ENCODE measurements around the gene CPED1.
A peak's percentile ranks its signal among the peaks of the same experiment; 100 is the strongest.

DNA sequence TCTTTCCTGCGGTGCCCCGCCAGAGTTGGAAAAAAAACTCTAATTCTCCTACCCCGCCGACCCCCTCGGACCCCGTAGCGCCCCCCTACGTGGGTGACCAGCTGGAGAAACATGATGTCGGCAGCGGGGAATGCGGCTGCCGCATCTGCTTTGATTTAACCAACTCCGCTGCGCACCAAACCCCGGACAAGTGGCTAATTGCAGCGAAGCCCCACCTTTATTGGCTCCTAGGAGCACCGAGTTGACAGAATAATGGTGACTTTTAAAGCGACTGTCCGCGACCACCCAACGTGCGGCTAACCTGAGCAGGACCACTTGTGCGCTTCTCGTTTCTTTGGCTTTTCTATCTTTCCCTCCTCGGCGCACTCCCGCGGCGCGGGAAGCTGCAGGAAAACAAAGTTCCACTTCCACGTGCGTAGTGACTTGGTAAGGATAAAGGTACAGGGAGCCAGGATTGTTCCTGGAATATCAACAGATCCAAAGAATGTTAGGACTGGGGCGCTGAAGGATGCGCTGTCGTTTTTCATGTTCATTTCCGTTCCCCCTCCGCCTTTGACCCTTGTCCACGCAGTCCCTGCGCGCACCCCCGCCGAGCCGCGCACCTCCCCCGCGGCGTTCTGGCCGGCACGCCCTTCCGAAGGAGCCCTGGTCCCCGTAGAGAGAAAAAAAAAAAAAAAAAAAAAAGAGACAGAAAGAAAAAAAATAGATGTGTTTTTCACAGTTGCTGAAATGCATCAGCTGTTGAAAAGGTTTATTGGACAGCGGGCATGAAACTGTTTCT, 341.7 kb downstream of the CPED1 start:
- TF ChIP-seq POLR2AphosphoS5 (IDR thresholded peaks at IDR 0.05; ENCODE audit: low read depth) (no peak), REST (IDR thresholded peaks at IDR 0.05; ENCODE audit: unreplicated experiment) (no peak), EZH2 (IDR thresholded peaks at IDR 0.05; ENCODE audit: low read depth, unreplicated experiment) (peak; percentile 22), ETS1 (IDR thresholded peaks at IDR 0.05) (no peak), CREB1 (CRISPR knock-in tag; IDR thresholded peaks at IDR 0.05; ENCODE audit: low read depth) (no peak)
- TF ChIP-seq, protein P1, sequence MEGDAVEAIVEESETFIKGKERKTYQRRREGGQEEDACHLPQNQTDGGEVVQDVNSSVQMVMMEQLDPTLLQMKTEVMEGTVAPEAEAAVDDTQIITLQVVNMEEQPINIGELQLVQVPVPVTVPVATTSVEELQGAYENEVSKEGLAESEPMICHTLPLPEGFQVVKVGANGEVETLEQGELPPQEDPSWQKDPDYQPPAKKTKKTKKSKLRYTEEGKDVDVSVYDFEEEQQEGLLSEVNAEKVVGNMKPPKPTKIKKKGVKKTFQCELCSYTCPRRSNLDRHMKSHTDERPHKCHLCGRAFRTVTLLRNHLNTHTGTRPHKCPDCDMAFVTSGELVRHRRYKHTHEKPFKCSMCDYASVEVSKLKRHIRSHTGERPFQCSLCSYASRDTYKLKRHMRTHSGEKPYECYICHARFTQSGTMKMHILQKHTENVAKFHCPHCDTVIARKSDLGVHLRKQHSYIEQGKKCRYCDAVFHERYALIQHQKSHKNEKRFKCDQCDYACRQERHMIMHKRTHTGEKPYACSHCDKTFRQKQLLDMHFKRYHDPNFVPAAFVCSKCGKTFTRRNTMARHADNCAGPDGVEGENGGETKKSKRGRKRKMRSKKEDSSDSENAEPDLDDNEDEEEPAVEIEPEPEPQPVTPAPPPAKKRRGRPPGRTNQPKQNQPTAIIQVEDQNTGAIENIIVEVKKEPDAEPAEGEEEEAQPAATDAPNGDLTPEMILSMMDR (conservative IDR thresholded peaks at IDR 0.05; ENCODE audit: low read depth in 2 of 2), result no peak

Data from GM23338 (cell line).